Testis (tissue), 2 donors: ENCODE measurements around the gene DCLK2.

ENCODE experiments used
- POLR2A ChIP-seq: fragments of 450-650 bp; IDR thresholded peaks from one replicate; pipeline ENCODE4 v1.6.1; 2017; ENCODE audit warnings: antibody characterized with exemption, mild to moderate bottlenecking, moderate library complexity
- TF ChIP-seq, protein P1 (sequence below), 3 experiments: fragments of 450-650 bp in 2 of 3; fragments of 200-600 bp in 1 of 3; sonication (generic) in 1 of 3; IDR thresholded peaks; one replicate each; pipeline ENCODE4 v1.5.1; 2016 to 2019; ENCODE audit warnings: antibody characterized with exemption in 3 of 3, mild to moderate bottlenecking in 2 of 3, moderate library complexity in 1 of 3

GRCh38 chr4:150119492-150119891 is 41.2 kb downstream of the DCLK2 start:
- TF ChIP-seq, protein P1, sequence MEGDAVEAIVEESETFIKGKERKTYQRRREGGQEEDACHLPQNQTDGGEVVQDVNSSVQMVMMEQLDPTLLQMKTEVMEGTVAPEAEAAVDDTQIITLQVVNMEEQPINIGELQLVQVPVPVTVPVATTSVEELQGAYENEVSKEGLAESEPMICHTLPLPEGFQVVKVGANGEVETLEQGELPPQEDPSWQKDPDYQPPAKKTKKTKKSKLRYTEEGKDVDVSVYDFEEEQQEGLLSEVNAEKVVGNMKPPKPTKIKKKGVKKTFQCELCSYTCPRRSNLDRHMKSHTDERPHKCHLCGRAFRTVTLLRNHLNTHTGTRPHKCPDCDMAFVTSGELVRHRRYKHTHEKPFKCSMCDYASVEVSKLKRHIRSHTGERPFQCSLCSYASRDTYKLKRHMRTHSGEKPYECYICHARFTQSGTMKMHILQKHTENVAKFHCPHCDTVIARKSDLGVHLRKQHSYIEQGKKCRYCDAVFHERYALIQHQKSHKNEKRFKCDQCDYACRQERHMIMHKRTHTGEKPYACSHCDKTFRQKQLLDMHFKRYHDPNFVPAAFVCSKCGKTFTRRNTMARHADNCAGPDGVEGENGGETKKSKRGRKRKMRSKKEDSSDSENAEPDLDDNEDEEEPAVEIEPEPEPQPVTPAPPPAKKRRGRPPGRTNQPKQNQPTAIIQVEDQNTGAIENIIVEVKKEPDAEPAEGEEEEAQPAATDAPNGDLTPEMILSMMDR (IDR thresholded peaks at IDR 0.05): no peak
- TF ChIP-seq POLR2A: no peak
